GM13977 (cell line): ENCODE data around the gene IL37.

Experiments
- DNase-seq: peaks from one replicate; pipeline ENCODE4 v3.0.0; 2012; ENCODE audit warnings: low spot score
- CTCF ChIP-seq: IDR thresholded peaks from 2 replicates; pipeline ENCODE4 v1.5.1; 2012; ENCODE audit warnings: mild to moderate bottlenecking, control low read depth; ENCODE audit not compliant: insufficient read depth; ENCODE audit errors: extremely low read depth, missing control alignments
- in situ Hi-C: fragments of 300-500 bp; cut with MboI; formaldehyde crosslinking; loops from one replicate; pipeline ENCODE4 v1.12.0; 2022; ENCODE audit warnings: low sequenced_read_pairs, low pct_unique_long_range_greater_than_20kb, mixed read lengths, inconsistent platforms; ENCODE audit not compliant: unreplicated experiment

The IL37 gene

DNA sequence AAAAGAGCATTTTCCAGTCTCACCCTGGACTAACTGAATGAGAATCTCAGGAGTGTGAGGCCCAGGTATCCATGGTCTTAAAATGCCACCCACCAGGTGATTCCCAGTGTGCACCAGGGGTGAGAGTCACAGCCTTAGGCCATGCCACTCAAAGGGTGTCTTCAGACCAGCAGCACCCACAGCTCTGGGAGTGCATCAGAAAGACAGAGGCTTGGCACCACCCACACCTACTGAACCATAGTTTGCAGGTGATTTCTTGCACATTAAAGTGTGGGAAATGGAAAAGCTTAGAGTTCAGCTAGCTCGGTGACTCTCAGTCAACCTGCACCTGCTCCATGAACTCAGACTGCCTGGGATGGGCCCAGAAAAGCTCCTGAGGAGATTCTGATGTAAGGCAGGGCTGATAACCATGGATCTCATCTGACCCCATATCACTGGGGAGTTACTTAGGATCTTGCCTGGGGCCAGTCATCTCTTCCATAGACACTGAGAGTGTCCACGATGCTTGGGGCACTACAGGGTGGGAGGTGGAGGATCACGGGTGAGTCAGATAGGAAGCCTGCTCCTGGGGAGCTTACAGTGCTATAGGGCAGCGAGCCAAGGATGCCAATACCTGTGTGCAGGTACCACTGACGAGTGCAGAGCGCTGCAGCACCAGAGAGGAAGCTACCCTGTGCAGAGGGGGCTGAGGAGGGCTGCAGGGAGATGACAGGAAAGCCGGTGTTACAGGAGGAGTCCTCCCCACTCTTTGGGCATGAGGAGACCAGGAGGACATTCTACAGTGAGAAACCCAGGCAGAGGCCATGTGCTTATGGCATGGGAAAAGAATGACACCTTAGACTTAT, 4.6 kb downstream of the IL37 start:
- in situ Hi-C loops: no loop called here
- no peak for DNase-seq
- no peak for TF ChIP-seq CTCF

DNA sequence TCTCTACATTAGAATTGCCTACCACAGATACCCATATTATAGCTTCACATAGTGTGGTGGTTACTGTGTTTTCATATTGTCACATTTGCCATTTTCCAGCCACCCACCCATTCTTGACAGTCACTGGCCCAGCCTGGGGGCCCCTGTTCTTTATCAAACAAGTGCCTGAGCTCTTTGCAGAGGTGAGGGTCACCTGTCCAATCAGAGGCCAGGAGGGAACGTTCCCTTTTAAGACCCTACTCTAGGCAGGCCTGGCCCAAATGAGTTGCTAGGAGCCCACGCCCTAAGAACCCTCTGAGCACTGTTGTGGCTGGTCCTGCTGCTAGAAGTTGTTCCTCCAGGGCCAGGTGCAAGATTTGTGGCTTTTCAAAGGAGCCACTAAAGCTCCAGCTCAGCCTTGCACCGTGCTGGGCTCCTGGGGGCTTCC, 5.2 kb downstream of the IL37 start:
- no peak for TF ChIP-seq CTCF
- in situ Hi-C loops: no loop called here
- no peak for DNase-seq

DNA sequence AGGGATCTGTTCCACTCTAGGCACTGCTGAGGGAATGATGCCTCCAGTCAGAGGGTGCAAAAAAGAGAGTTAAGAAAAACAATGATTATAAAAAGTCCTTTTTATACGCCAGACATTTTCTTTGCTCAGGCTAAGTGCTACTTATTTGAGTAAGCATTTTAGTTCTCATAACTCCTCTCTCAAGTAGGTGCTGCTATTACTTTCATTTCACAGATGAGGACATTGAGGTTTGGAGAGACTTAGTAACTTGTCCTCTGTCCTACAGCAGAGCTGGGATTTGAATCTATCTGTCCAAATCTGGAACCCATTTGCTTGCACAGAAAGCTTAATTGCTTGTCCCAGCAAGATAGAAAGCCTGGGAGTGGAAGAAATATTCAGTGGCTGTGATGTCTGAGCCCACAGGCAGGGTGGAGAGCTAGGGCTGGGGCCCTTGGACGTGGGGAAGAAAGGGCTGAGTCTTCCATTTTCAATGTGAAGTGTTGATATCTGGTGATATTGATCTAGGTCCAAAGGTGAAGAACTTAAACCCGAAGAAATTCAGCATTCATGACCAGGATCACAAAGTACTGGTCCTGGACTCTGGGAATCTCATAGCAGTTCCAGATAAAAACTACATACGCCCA, 5.8 kb downstream of the IL37 start:
- in situ Hi-C loops: no loop called here
- no peak for TF ChIP-seq CTCF
- peak; percentile 28 for DNase-seq

DNA sequence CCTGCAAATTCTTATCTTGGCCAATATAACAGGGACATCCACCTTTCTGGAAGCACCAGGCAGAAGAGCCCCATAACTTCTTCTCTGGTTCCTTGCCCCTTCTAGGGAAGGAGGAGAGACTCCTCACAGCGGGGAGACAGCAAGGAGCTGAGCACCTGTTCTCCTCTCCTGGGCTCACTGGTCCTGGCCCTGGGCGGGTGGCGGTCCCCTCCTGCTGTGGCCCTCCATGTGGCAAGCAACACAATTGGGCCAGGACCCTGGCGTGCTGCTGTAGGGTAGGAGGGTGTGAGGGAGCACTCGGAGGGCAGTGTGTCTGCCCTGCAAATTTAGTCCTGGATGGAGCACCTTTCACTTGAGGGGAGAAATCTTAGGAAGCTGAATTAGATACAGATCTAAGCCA, 6.9 kb downstream of the IL37 start:
- in situ Hi-C loops: no loop called here
- TF ChIP-seq CTCF: no peak
- DNase-seq: no peak

- in situ Hi-C loops: no loop called here
- no peak for DNase-seq
- no peak for TF ChIP-seq CTCF
These were observed 7.3 kb downstream of the IL37 start for GRCh38 chr2:112918256-112918655.

DNA sequence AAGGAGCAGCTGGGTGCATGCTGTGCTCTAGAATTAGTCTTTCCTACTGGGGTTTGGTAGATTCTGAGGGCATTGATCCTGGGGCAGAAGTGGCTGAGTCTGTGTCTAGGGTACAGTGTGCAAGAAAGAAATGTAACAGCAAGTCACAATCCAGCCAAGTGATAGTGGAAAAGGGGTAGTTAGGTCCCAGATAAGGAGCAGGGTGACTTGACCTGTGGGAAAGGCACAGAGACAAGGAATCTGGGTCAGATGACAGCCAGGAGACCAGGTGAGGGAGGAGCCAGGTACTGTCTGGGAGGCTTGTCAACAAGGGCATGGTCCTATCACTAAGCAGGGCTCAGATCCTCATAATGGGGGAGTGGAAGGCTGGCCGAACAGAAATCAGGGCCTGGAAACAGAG, 8.1 kb downstream of the IL37 start:
- no peak for DNase-seq
- TF ChIP-seq CTCF: no peak
- in situ Hi-C loops: no loop called here
